ENCODE results near the gene PLBD2.
A peak's percentile ranks its signal among the peaks of the same experiment; 100 is the strongest.

The PLBD2 gene

DNA sequence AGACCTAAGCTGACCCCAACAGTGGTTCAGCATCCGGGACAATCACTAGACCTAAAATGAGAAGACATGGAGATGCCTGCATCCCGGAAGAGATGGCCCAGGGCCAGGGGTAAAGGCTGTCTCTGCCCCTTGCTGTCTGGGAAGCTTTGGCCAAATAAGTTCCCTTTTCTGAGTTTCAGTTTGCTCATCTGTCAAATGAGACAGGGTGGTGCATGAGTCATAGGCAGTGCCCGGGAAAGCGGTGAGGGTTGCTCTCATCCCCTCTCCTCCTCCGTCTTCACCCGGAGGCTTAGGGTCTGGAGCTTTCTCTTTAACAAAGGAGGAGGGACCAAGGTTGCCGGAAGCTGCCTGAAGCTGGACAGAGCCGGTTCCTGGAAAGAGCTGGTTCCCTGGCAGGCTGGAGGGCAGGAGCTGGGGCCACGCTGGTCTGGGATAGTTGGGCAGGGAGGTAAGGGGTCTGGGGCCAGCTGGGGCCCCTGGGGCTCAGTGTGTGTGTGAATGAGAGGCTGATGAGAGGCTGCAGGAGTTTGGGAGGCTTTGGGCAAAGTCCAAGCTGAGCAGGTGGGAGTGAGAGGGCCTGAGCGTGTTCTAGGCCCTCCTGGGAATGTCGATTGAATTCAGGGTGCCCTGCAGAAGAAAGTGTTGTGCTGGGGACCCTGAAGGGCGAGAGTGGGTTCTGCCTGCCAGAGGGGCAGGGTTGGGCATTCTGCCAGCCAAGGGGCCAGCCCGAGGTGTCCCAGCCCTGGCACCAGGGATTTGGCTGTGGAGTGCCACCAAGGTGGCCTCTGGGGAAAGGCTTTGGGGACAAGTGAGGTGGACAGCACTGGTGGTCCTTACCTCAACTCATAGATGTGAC is 63.9 kb downstream of the PLBD2 start, which contains the start of gene SDSL:
Gene SDSL (plus strand): TSS at position 351 of the 856 bp plus-strand sequence. CDS start 5,603 bp downstream, outside the sequence.
- peak; percentile 66 for DNase-seq

DNA sequence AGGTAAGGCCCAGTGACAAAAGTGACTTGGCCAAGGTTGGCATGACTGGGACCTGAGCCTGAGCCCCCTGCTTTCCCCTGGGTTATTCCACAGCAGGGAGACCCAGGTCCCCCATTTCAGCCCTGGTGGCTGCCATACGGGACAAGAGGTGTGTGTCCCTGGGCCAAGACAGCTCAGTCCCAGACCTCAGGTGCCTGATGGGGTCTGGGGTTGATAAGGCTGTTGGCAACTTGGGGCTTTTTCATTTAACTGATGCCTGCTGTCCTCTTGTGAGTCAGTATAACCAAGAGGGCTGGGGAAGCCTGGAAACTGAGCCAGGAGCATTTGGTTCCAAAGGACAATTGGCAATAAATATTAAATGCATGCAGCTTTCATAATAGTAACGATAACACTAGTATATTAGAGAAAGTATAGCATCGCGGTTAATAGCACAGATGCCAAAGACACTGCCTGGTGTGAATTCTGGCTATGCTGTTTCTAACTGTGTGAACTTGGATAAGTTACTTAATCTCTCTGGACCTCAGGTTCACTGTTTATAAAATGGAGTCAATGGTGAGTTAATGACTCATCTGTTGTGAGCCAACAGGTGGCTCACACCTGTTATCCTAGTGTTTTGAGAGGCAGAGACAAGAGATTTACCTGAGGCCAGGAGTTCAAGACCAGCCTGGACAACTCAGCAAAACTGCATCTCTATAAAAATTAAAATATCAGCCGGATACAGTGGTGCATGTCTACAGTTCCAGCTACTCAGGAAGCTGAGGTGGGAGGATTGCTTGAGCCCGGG is 64.7 kb downstream of the PLBD2 start:
- DNase-seq, result no peak

DNA sequence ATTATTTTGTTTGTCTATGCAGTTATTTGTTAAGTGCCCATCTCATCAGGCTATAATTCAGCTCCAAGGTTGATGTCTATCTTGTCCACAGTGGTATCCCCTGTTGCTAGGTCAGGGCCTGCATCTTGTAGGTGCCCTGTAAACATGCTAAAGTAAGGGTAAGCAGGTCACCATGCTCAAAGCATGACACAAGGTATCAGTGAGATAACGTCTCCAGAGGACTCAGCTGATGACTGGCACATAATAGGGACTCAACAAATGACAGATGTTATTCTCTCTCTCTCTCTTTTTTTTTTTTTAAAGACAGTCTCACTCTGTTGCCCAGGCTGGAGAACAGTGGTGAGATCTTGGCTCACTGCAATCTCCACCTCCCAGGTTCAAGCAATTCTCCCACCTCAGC is 66.1 kb downstream of the PLBD2 start:
- no peak for DNase-seq

DNA sequence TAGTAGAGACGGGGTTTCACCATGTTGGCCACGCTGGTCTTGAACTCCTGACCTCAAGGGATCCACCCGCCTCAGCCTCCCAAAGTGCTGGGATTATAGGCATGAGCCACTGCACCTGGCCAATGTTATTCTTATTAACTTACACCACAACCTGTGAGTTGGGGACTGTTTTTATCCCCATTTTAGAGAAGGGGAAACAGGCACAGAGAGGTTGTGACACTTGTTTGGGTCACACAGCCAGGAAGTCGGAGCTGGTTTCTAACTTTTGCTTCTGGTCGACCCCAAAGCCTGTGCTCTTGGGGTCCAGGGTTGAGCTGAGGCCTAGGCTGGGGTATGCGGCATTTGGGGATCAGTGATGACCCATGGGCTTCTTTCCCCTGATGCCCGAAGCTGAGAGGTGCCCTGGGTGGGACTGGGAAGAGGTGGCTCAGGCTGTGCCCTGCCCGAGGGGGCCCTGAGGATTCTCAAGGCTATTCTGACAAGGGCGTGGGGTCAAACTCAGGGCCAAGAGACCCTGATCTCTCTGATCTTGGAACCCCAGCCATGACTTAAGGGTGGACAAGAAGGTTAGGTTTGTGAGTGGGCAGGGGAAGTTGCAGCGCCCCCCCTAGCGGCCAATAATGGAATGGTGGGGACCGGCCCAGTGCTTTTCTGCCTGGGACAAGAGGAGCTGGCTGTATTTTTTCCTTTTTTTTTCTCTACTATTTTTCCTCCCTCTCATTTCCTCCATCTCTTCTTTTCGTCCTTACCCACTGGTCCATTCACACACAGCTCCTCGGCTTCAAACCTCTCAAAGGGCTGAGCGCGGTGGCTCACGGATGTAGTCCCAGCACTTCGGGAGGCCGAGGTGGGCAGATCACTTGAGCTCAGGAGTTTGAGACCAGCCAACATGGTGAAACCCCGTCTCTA is 66.8 kb downstream of the PLBD2 start:
- DNase-seq, result peak; percentile 62

DNA sequence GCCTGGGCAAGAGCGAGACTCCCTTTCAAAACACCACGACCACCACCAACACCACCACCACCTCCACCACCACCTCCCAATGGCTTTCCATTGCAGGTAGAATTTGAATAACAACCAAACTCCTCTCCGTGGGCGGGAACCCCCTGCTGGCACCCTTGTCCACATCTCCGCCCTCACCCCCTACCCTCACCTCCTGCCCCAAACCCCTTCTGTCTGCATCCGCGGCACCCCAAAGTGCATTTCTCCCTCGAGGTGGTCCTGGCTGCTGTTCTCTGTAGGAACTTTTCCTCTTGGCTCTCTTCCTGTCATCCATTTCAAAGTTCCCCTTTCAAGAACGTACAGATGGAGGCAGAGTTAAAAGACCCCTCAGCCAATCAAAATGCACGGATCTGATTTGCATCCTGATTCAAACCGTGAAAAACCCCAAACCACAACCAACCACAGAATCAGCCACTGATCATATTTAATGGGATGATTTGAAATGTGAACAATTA is 67.6 kb downstream of the PLBD2 start:
- peak; percentile 23 for DNase-seq

DNA sequence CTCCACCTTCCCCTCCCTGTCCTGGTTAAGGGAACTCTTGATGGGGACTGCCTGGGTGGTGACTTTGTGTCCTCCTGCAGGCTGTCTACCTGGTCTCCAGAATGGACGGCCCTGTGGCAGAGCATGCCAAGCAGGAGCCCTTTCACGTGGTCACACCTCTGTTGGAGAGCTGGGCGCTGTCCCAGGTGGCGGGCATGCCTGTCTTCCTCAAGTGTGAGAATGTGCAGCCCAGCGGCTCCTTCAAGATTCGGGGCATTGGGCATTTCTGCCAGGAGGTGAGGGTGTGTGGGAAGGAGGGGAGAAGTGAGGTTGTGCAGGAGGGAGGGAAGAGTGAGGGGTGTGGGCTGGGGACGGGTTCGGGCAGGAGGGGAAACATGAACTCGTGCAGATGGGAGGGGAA is 69.5 kb downstream of the PLBD2 start:
- no peak for DNase-seq

DNA sequence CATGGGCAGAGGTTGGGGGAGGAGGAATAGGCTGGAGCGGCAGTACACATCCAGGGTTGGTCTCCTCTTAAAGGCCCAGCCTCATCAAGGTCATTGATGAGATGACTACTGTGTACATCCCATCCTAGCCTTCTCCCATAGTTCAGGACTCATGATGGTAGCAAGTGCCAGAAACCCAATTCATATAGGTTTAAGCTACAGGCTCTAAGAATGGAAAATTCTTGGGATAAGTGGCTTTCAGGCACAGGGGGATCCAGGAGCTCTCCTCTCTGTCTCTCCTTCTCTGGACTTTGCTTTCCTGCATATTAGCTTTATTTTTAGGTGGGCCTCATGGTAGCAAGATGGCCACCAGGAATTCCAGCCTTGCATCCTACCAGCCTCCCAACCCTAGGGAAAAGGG is 70.1 kb downstream of the PLBD2 start:
- no peak for DNase-seq

DNA sequence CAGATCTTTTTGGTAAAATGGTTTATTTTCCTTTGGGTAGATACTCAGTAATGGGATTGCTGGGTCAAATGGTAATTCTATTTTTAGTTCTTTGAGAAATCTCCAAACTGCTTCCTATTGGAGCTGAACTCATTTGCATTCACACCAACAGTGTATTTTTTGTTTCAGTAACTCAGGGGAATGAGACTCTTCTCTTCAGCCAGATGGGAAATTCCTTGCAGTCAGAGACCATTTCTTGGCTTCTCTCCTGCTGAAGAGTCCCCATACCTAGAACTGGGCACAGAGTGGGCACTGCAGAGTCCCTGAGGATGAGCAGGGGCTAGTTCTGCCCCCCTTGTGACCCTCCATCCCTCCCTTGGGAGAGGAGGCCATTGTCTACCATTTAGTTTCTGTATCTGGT is 74.6 kb downstream of the PLBD2 start:
- no peak for DNase-seq

DNA sequence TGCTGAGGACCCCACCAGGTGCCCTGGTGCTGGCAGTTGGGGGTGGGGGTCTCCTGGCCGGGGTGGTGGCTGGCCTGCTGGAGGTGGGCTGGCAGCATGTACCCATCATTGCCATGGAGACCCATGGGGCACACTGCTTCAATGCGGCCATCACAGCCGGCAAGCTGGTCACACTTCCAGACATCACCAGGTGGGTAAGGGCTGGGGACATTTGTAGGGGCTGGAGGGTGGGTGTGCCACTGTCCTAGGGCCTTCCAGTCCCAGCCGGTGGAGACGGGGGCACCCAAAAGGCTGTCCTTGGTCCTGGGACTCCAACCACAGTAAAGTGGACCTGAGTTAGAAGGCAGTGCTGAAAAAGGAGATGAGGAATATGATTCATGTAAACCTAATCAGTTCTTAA is 77.0 kb downstream of the PLBD2 start:
- no peak for DNase-seq

DNA sequence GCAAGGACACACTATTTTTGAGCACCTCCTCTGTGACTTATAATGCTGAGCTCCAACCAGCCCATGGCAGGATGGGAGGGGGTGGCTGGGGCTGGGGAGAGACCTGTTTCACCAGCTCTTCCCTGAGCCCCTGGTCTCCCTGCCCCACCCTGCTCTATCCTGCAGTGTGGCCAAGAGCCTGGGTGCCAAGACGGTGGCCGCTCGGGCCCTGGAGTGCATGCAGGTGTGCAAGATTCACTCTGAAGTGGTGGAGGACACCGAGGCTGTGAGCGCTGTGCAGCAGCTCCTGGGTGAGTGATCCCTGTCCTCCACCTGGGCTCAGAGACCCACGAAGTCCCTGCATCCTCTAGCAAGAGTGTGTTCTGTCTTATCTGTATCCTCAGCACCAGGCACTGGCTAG is 78.2 kb downstream of the PLBD2 start:
- no peak for DNase-seq

DNA sequence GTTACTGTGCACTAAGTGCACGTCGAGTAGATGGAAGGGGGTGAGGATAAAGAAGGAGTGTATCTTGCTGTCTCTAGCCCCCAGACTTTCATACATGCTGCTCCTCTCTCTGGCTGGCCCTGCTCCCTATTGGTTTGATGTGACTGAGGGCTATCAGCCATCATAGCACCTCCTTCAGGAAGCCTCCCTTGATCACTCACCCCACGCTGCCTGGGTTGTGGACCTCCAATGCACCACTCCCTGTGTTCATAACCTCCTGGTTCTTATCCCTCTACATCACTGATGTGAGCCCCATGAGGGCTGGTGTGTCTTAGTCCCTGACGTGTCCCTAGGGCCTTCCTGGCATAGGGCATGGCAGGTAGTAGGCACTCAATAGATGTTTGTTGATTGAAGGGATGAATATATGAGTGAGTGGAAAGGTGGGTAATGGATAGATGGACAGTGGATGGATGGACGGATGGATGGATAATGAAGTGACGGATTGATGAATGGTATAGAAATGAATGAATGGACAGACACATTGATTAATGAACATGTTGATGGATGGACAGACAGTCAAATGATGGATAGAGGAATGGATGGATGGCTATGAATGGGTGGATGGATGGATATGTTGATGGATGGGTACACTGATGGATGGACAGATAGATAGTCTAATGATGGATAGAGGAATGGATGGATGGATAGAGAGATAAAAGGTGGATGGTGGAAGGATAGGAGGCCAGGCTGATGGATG is 78.8 kb downstream of the PLBD2 start:
- DNase-seq, result no peak

DNA sequence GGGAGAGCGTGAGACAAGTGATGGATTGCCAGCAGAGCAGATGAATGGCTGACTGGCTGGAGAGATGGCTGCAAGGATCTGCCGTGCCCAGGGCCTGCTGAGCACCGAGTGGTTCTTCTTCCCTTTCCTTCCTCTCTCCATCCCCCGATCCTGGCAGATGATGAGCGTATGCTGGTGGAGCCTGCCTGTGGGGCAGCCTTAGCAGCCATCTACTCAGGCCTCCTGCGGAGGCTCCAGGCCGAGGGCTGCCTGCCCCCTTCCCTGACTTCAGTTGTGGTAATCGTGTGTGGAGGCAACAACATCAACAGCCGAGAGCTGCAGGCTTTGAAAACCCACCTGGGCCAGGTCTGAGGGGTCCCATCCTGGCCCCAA is 79.3 kb downstream of the PLBD2 start:
- no peak for DNase-seq

DNA sequence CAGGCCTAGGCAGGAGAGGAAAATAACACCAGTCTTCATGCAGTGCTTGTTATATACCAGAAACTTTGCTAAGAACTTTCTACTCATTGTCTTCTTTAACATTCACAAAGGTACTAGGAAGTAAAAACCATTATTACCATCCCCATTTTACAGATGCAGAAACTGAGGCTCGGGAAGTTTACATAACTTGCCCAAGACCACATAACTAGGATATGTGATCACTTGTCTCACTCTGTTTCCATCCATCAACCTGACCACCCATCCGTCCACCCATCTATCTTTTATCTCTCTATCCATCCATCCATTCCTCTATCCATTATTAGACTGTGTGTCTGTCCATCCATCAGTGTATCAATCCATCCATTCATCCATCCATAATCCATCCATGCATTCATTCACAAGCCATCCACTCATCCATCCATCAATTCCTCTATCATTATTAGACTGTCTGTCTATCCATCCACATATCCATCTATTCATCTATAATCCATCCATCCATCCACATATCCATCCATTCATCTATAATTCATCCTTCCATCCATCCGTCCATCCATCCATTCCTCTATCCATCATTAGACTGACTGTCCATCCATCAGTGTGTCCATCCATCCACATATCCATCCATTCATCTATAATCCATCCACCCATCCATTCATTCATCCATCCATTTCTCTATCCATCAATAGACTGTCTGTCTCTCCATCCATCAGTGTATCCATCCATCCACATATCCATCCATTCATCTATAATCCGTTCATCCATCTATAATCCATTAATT is 80.3 kb downstream of the PLBD2 start:
- DNase-seq, result no peak

DNA sequence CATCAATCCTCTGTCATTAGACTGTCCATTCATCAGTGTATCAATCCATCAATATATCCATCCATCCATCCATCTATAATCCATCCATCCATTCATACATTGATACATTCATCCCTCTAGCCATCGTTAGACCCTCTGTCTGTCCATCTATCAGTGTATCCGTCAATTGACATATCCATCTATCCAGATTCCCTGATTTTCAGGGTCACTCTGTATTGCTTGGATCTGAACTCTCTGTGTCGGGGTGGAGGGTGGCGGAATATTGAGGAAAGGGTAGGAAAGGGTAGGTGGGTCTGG is 80.9 kb downstream of the PLBD2 start:
- no peak for DNase-seq

DNA sequence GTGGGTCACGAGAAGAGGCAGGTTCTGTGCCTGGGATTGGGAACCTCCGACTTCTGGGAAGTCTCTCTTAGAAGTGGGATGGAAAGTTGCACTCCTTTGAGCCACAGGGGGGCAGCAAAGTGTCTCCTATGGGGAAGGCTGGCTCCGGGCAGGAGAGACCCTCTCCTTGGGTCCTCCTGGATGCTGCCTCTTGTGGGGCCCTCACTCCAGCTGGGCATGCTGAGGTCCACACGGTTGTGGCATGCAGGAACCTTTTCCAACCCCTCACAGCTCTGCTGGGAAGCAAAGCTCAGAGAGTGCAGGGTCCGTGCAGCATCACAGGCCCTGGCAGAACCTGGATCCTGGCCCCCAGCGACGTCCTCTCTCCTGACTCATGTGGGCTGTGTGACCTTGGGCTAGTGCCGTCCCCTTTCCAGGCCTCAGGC is 81.2 kb downstream of the PLBD2 start:
- no peak for DNase-seq

DNA sequence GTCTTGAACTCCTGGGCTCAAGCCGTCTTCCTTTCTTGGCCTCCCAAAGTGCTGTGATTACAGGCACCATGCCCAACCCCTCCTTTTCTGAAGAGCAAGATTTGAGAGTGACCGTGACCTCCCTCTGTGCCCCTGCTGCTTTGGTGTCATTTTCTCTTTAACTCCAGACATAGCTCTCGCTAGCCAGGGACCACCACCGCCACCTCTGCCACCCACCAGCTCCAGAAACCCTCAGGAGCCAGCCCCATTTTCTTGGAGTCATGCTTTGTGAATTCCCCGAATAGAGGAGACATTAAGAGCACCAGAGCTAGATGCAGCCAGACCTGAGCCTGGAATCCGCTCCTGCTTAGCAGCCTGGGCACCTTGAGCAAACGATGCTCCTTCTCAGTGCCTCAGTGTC is 81.9 kb downstream of the PLBD2 start:
- DNase-seq, result no peak
